Fibroblast of lung (primary cell): ENCODE results near the gene CDKN2B. TPM values are rescaled to one million over a fixed set of nuclear protein-coding genes. Genes with fewer than 3 reads are reported as not detected.

Experiments used
- DNase-seq, 2 donors: peaks; one replicate each; pipeline versions ENCODE4 v3.0.0 to v3.0.0-alpha.2; 2010; ENCODE audit warnings: low read depth in 2 of 2
- H2AFZ ChIP-seq: 2 replicates; pipeline ENCODE4 v1.5.1; 2012; ENCODE audit warnings: low read length, control low read depth, inconsistent platforms
- H3K27ac ChIP-seq: 2 replicates; pipeline ENCODE4 v1.5.1; 2011; ENCODE audit warnings: low read length, control low read depth; ENCODE audit not compliant: insufficient read depth
- H3K27me3 ChIP-seq: 2 replicates; pipeline ENCODE4 v1.5.1; 2011; ENCODE audit warnings: mild to moderate bottlenecking, low read length; ENCODE audit not compliant: control insufficient read depth, insufficient read depth
- H3K36me3 ChIP-seq: 2 replicates; pipeline ENCODE4 v1.5.1; 2011; ENCODE audit warnings: low read length; ENCODE audit not compliant: control insufficient read depth, insufficient read depth
- H3K4me1 ChIP-seq: 2 replicates; pipeline ENCODE4 v1.5.1; 2011; ENCODE audit warnings: low read length; ENCODE audit not compliant: control insufficient read depth, insufficient read depth; ENCODE audit errors: extremely low read depth
- H3K4me2 ChIP-seq: 2 replicates; pipeline ENCODE4 v1.5.1; 2011; ENCODE audit warnings: low read length, control low read depth; ENCODE audit not compliant: insufficient read depth; ENCODE audit errors: extremely low read depth
- H3K4me3 ChIP-seq, 4 experiments: fragments of 200-600 bp in 1 of 4; sonication (generic) in 1 of 4; replicated peaks in 1 of 4; 2 replicates each; pipeline ENCODE4 v1.5.1; 2011 to 2016; ENCODE audit warnings: low read length in 4 of 4, low read depth in 3 of 4, mild to moderate bottlenecking in 3 of 4, control low read depth in 2 of 4, inconsistent platforms in 1 of 4, mixed read lengths in 1 of 4; ENCODE audit not compliant: insufficient read depth in 1 of 4; ENCODE audit errors: control extremely low read depth in 1 of 4
- H3K79me2 ChIP-seq: 2 replicates; pipeline ENCODE4 v1.5.1; 2012; ENCODE audit warnings: mild to moderate bottlenecking, low read length, inconsistent platforms; ENCODE audit not compliant: control insufficient read depth, insufficient read depth
- H3K9ac ChIP-seq: 2 replicates; pipeline ENCODE4 v1.5.1; 2011; ENCODE audit warnings: mild to moderate bottlenecking, low read length, control low read depth; ENCODE audit not compliant: insufficient read depth
- H3K9me3 ChIP-seq: 2 replicates; pipeline ENCODE4 v1.5.1; 2012; ENCODE audit warnings: low read depth, low read length; ENCODE audit not compliant: control insufficient read depth, insufficient read depth
- H4K20me1 ChIP-seq: 2 replicates; pipeline ENCODE4 v1.5.1; 2011; ENCODE audit warnings: low read length; ENCODE audit not compliant: control insufficient read depth, insufficient read depth; ENCODE audit errors: extremely low read depth
- EZH2 ChIP-seq: IDR thresholded peaks from 2 replicates; pipeline ENCODE4 v1.5.1; 2012; ENCODE audit warnings: low read length, control low read depth, mild to moderate bottlenecking; ENCODE audit errors: missing control alignments
- polyA plus RNA-seq, 2 donors: library from polyadenylated mRNA; depleted of rRNA in 1 of 2; stranded (reverse) in 1 of 2; unstranded in 1 of 2; fragments of >200 nt; gene quantifications; 2 replicates each; pipeline ENCODE4 v1.2.1, GENCODE V29; 2011 to 2012; ENCODE audit warnings: missing spikeins in 1 of 2
- total RNA-seq: library from RNA; depleted of rRNA; stranded (reverse); fragments of >200 nt; gene quantifications from 2 replicates; pipeline ENCODE4 v1.2.1, GENCODE V29; 2014
- TF ChIP-seq, protein P1 (sequence below), 2 donors: IDR thresholded peaks in 1 of 2; conservative IDR thresholded peaks in 1 of 2; 1 replicate in 1 of 2; 2 replicates in 1 of 2; pipeline ENCODE4 v1.5.1; 2011 to 2012; ENCODE audit warnings: low read length in 2 of 2, control low read depth in 1 of 2, inconsistent platforms in 1 of 2, low read depth in 1 of 2, mild to moderate bottlenecking in 1 of 2

The CDKN2B gene
- total and polyA plus RNA-seq, 2 donors (not counting 1 experiment from before 2014, with no cell fraction given), result 22.6 to 44.9 TPM

DNA sequence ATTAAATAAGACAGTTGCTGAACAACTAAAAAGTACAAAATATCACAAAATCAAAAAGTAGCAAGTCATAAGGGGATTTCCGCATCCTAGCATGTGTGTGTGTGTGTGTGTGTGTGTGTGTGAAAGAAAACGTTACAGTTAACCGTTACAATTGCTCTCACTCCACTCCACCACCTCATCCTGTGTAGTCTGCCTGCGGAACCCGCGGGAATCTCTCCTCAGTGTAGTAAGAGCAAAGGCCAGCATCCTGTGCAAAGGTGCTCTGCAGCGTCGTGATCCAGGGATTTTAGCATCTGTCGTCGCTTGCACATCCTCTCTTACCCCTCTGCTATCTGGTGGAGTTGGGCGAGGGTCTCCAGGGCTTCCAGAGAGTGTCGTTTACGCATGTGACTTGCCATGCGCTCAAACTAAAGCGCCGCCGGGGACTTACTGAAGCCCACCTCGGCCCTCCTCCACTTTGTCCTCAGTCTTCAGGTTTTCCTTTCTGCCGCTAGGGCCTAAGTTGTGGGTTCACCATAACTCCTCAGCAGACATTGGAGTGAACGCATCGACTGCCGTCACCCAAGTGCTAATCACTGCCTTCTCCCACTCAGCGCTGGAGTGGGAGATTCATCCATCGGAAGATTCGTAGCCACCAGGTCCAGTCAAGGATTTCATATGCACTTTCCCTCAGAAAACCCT is 3.9 kb downstream of the CDKN2B start:
- Histone ChIP-seq H4K20me1 (no peaks in the 10 kb centered on the region), H3K9me3 (no peaks in the 10 kb centered on the region), H3K36me3 (no peaks in the 10 kb centered on the region), H2AFZ (peak overlapping the region; percentile 7), H3K4me3 (peak overlapping the region; percentile 21 to 83 (median 37)), H3K79me2 (peaks cover 28% of the 10 kb centered on the region), H3K9ac (no peak overlapping the region), H3K27me3 (no peaks in the 10 kb centered on the region), H3K27ac (no peak overlapping the region), H3K4me1 (peaks cover 5% of the 10 kb centered on the region), H3K4me2 (peak overlapping the region; percentile 81)
- peak in 1 of 2 donors; percentile 59 for DNase-seq
- TF ChIP-seq, protein P1, sequence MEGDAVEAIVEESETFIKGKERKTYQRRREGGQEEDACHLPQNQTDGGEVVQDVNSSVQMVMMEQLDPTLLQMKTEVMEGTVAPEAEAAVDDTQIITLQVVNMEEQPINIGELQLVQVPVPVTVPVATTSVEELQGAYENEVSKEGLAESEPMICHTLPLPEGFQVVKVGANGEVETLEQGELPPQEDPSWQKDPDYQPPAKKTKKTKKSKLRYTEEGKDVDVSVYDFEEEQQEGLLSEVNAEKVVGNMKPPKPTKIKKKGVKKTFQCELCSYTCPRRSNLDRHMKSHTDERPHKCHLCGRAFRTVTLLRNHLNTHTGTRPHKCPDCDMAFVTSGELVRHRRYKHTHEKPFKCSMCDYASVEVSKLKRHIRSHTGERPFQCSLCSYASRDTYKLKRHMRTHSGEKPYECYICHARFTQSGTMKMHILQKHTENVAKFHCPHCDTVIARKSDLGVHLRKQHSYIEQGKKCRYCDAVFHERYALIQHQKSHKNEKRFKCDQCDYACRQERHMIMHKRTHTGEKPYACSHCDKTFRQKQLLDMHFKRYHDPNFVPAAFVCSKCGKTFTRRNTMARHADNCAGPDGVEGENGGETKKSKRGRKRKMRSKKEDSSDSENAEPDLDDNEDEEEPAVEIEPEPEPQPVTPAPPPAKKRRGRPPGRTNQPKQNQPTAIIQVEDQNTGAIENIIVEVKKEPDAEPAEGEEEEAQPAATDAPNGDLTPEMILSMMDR (conservative IDR thresholded peaks at IDR 0.05 in 1 of 2, IDR thresholded peaks at IDR 0.05 in 1 of 2; ENCODE audit: low read depth in 1 of 2, low read length in 2 of 2), result peak in 1 of 2 donors; percentile 17
- TF ChIP-seq EZH2, result no peak

DNA sequence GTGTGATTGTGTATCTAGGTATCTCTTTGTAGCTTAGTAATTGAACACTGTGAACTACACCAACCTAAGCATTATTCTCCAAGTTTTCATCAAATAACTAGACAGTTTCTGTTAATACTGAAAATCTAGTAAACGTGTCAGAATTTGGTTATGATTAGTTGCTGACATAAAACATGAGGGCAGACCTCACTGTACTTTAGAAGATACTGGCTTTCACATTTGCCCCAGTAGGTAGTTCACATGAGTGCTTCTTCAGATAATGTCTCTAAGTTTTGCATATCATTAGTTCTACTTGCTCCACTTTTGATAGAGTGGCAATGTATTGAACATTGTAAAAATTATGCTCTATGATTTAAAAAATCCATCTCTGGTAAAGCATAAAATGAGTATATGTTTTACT is 7.1 kb downstream of the CDKN2B start:
- no peak for DNase-seq

DNA sequence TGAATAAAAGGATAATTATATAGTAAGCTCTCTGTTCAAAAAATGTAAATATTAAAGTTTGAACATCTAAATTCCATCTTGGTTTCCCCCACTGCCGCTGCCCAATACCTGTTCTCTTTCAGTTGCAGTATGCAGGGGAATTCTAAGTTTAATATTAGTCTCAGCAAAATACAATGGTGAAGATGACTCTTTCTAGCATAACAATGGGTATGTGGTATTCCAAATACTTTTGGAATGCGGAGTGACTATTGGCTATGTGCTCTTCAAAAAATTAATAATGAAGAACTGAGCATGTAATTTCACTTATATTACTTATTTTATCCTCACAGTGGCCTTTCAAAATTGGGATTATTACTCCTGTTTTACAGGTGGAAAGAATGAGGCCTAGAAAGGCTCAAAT is 11.1 kb downstream of the CDKN2B start:
- no peak overlapping the region for H2AFZ ChIP-seq
- H3K27me3 ChIP-seq, result no peaks in the 10 kb centered on the region
- no peaks in the 10 kb centered on the region for H3K36me3 ChIP-seq
- peaks cover under 1% of the 10 kb centered on the region for H3K4me1 ChIP-seq
- no peak overlapping the region for H3K27ac ChIP-seq
- H3K9me3 ChIP-seq, result no peaks in the 10 kb centered on the region
- H3K4me2 ChIP-seq, result no peak overlapping the region
- H3K79me2 ChIP-seq, result peaks cover 27% of the 10 kb centered on the region
- TF ChIP-seq EZH2, result no peak
- TF ChIP-seq, protein P1 (conservative IDR thresholded peaks at IDR 0.05 in 1 of 2, IDR thresholded peaks at IDR 0.05 in 1 of 2; ENCODE audit: low read depth in 1 of 2, low read length in 2 of 2), result no peak
- DNase-seq, result peak in 1 of 2 donors; percentile 32
- H4K20me1 ChIP-seq, result no peaks in the 10 kb centered on the region
- H3K4me3 ChIP-seq, result no peak overlapping the region
- H3K9ac ChIP-seq, result no peak overlapping the region

More for the DNA sequence above, 7.1 kb downstream of the CDKN2B start:
- Histone ChIP-seq H3K27ac (no peak overlapping the region), H3K9ac (no peak overlapping the region), H3K27me3 (no peaks in the 10 kb centered on the region), H3K4me1 (peaks cover 5% of the 10 kb centered on the region), H3K79me2 (peaks cover 19% of the 10 kb centered on the region), H2AFZ (no peak overlapping the region), H3K4me2 (no peak overlapping the region), H3K4me3 (no peak overlapping the region), H3K36me3 (no peaks in the 10 kb centered on the region), H3K9me3 (no peaks in the 10 kb centered on the region), H4K20me1 (no peaks in the 10 kb centered on the region)
- TF ChIP-seq EZH2, result no peak
- TF ChIP-seq, protein P1 (conservative IDR thresholded peaks at IDR 0.05 in 1 of 2, IDR thresholded peaks at IDR 0.05 in 1 of 2; ENCODE audit: low read depth in 1 of 2, low read length in 2 of 2), result no peak
